Brain pericyte (primary cell): Measurements from ENCODE around the gene CTXND1.
"Not testable (repeated sequence)": the region's sequence is repeated elsewhere in the genome, so short reads cannot be mapped to it uniquely, and the experiment has no call there.

Experiments used
- DNase-seq: peaks from one replicate; pipeline ENCODE4 v3.0.0-alpha.2; 2012; ENCODE audit warnings: low read depth, low spot score

CTXND1 gene

DNA sequence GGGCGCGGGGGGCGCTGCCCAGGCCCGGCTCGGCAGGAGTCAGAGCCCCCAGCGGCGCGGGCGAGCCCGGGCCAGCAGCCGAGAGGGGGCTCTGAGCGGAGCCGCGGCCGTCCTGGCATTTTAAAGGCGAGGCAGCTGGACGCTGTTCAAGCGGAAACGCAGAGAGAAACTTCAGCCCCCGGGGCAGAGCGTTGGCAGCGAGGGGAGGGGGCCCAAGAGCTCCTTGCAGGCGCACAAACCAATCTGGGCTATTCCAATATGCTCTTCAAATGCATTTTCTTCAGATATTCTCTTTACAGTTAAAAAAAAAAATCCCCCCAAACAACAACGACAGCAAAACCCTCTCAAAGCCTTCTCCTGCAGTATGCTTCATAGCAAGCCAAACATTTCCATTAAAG, at the start of gene CTXND1:
Gene CTXND1, minus strand, starts transcription at position 93 of the 398 bp plus-strand sequence. CDS start 50,264 bp downstream, outside the sequence.
- no peak for DNase-seq

DNA sequence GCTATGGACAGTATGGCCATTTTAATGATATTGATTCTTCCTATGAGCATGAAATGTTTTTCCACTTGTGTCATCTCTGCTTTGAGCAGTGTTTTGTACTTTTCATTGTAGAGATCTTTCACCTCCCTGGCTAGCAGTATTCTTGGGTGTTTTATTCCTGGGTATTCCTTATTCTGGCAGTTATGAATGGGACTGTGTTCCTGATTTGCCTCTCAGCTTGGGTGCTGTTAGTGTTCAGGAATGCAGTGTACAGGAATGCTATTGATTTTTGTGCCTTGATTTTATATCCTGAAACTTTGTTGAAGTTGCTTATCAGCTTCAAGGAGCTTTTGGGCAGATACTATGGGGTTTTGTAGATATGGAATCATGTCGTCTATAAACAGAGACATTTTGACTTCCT, 49.5 kb upstream of the CTXND1 start:
- no peak for DNase-seq

DNA sequence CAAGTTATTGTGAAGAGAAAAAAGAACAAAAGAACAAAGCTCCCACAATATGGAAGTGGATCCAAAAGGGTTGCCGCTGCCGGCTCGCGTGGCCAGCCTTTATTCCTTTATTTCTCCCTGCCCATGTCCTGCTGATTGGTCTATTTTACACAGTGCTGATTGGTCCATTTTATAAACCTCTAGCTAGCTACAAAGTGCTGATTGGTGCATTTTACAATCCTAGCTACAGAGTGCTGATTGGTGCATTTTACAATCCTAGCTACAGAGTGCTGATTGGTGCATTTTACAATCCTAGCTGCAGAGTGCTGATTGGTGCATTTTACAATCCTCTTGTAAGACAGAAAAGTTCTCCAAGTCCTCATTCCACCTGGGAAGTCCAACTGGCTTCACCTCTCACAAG, 43.8 kb upstream of the CTXND1 start:
- not testable (repeated sequence) for DNase-seq

DNA sequence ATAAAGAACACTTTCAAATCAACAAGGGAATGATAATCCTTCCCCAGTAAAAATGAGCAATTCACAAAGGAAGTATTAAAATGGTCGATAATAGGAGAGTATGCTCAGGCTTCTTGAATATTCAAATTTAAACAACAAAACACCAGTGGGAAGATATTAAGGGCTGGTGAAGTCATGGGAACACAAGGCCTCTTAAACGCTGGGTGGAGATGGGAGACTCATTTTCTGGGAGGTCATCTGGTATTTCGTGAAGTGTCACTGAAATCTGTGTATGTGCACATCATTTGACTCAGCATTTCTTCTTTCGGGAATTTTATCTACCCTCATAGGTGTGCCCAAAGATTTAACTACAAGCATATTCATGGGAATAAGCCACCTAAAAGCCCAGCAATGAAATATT, 40.1 kb upstream of the CTXND1 start:
- DNase-seq, result no peak

DNA sequence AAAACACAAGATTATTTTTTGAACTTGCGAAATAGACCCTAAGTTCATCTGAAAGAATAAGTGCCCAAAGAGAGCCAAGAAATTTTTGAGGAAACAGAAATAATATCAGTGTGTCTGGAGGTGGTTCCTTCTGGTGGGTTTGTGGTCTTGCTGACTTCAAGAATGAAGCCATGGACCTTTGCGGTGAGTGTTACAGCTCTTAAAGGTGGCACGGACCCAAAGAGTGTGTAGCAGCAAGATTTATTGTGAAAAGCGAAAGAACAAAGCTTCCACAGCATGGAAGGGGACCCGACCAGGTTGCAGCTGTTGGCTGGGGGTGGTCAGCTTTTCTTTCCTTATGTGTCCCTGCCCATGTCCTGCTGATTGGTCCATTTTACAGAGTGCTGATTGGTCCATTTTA, 38.9 kb upstream of the CTXND1 start:
- DNase-seq, result not testable (repeated sequence)

DNA sequence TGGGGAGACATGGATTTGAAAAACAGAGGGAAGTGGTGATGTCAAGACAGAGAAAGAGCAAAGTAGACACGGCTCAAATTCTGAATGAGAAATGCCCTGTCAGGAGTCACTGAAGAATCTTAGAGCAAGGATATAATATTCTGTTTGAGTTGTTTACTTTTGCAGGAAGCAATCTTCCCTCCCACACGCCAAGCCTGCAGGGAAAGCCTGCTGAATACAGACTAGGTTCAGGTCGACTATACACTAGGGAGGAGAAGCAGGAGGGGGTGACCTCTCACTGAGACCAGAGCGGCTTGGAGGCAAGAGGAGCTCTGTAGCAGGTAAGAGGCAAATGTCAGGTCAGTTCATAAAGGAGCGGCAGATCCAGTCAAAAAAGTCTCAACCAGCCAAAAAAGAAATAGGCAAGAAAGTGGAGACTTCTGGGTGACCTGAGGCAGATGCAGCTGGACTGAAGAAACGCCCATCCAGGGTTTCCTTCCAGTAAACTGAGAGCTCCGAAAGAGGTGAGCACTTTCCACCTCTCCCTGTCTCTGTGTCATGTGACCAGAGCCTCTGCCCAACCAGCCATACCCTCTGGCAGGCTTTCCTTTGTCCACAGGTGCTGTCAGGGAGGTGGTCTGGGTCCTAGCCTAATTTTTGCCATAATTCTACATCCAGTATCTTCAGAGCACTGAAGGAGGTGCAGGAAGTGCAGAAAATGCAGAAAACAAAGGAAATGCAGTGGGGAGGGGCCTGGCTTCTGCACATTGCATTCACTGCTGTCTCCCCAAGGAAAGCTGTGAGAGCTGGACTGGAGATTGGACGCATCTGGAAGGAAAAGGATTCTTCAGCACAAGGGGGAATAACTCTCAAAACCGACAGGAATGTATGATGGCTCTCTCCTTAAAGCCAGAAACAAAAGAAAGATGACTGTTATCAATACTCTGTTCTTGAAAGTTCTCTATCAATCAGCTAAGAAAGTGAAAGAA, 37.8 kb upstream of the CTXND1 start:
- DNase-seq, result no peak

DNA sequence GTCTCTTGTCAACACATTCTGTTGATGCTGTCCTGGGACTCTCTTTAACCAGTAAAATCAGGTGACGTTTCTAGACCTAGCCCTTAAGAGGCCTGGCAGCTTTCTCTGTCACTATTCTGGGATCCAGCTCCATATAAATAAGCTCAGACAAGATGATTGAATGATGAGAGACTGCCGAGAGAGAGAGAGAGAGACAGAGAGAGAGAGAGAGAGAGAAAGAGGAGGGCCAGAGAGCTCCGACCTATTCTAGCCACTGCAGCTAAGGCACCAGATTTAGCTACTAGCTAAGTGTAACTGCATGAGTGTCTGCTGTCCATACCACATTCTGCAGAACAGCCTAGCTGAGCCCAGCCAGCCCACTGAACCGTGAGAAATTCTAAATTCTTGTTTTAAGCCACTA, 36.1 kb upstream of the CTXND1 start:
- DNase-seq, result no peak

DNA sequence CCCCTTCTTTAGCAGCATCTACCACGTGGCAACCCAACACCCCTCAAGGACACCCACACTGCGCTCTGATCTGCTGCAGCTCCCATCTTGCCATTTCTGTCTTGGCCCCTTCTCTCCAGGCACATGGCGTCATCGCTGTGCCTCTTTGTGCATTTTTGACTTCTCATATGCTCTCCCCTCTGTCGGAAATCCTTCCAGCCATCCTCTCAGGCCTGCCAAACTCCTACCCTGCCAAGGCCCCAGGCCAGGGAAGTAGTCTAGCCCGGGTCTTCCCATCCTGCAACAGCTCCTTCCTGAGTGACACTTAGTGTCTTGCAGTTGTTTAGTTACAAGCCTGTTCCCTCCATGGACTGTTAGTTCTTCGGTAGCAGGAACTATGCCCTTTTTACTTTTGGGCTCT, 34.0 kb upstream of the CTXND1 start:
- DNase-seq, result no peak

DNA sequence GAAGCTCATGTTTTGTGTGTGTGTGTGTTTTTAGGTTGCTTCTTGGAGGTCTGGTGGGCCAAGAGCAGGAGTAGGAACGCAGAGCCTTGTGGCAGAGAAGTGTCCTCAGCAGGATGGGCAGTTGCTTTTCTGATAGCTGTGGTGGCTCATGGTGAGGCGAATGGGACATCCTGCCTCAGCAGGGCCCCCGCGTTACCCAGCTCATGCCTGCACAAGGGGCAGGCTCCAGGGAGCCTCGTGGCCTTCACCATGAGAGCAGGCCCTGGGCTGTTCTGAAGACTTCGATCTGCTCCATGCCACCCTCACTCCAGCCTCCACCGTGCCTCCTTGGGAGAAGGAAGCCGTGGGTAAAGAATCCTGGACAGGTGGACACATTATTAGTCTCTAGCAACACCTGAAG, 33.4 kb upstream of the CTXND1 start:
- DNase-seq, result no peak

DNA sequence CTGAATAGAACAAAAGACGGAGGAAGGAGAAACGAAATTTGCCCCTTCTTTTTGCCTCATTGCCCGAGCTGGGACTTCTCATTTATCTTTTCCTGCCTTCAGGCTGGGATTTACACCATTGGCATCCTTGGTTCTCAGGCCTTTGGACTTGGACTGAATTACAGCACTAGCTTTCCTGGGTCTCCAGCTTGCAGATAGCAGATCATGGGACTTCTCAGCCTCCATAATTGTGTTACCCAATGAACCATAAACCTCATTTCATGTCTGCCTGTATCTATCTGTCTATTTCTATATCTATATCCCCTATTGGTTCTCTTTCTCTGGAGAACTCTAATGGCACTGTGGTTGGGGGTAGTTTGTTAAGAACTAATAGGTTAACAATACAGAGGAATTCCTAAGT, 31.5 kb upstream of the CTXND1 start:
- no peak for DNase-seq

DNA sequence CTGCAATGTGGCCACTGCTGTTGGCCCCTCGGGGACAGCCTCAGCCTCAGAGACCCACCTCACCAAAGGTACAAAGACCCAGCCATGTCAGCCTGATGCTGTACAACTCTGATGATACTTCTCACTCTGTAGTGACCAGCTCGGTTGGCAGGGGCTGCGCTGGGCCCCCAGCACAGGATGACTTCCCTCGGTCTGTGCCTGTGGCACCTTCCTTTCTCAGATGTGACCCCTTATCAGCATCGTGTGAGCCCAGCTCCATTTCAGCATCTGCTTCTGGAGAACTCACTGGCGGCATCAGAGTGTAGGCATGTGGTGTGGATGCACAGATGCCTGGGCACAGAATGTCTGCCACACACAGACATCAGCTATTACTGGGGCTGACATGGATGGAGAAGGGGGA, 25.1 kb upstream of the CTXND1 start:
- no peak for DNase-seq

DNA sequence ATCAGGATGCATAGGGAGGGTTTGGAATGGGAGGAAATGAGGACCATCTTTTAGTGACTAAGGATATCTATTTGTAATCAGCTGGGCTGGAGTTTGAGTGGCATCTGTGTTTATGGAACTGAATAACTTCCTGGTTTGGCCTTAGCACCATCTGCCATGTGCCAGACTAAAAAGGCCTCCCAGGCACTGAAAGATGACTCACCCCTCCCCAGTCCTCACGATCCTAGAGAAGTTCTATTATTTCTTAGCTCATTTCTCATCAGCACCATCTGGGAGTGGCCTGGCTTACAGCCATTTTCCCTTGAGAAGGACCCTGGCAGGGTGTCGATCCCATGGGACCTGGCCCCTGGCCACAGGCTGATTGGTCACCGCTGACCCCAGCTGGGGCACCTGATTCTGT, 23.9 kb upstream of the CTXND1 start:
- no peak for DNase-seq

DNA sequence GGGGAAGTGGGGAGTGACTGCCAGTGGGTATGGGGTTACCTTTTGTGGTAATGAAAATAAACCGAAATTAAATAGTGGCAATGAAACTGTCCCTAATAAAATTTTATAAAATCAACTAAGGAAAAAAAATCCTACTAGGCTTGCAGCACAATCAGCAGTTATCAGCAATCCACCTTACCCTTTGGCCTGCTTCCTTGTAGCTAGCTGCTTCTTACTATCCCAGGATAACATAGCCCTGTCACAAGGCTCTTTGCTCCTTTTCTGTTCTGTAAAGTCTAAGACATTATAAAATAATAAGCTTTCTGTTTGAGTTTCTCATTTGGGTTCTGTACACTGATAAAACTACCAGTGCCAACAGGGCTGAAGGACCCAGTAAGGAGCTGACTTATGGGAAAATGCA, 23.0 kb upstream of the CTXND1 start:
- no peak for DNase-seq

DNA sequence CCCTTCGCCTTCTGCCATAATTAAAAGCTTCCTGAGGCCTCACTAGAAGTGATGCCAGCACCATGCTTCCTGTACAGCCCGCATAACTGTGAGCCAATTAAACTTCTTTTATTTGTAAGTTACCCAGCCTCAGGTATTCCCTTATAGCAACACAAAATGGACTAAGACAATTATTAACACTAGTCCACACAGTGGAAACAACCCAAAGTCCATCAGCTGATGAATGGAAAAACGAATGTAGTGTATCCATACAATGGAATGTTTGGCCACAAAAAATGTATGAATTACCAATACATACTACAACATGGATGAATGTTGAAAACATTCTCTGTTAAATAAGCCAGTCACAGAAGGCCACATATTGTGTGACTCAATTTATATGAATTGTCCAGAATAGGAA, 22.5 kb upstream of the CTXND1 start:
- no peak for DNase-seq

DNA sequence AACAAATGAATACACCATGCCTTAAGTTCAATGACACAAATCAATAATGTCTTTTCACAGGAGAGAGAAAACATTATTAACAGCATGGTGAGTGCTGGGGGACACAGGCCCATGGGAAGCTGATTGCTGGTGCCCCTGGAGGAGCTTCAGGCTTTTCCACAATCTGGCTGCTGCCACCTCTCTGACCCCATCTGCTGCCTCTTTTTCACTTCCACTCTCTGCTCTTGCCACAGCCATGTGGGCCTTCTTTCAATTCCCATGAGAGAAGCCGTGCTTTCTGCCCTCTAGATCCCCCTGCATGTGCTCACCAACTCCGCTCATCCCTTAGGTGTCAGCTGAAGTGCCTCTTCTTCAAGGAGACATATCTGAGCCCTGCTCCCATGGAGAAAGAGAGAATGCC, 21.0 kb upstream of the CTXND1 start:
- DNase-seq, result no peak

DNA sequence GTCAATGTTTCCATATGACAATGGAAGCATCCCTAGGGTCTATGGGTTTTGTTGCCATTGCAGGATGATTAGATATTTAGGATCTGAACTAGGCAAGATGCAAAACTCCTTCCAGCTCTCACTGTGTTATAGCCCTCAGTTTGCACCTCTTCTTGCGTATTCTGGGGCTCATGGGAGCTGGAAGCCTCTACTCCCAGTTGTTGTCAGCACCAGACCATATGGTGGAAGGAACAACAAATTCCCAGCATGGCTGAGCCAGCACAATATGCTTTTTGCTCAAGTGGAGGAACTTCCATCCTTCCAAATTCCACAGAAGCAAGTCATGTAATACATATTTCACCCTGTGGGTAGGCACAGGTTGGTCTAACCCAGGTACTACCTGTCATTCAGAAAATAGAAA, 18.5 kb upstream of the CTXND1 start:
- DNase-seq, result no peak

DNA sequence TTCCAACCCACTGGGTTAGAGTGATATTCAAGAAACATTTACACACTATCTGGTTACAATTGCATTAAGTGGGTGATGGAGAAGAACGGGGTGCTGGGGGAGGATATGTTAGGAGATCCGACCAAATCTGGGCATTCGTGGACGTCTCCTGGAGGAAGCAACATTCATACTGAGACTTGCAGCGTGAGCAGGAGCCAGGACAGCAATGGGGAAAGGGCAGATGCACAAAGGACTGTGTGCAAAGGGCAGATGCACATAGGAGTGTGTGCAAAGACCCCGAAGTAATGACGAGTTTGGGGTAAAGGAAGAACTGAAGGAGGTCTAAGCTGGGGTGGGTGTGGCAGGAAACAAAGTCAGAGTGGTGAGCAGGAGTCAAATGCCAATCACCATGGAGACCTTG, 16.1 kb upstream of the CTXND1 start:
- DNase-seq, result no peak

DNA sequence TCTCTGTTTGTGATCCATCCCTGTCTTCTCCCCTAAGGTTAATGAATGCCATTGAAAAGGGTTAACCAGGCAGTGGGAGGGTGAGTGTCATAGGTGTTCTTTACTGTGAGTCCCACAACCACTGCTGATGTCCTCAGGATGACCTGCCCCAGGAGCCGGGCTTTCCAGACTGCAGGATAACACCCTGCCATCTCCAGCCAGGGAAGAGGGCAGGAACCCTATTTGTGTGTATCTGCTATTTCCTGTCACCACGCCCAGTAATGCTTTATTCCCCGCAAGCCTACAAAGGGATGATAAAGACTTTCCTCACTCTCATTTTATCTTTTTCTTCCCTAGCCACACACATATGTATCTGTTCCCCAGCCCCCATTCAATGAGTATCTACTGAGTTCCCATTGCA, 15.6 kb upstream of the CTXND1 start:
- DNase-seq, result no peak

DNA sequence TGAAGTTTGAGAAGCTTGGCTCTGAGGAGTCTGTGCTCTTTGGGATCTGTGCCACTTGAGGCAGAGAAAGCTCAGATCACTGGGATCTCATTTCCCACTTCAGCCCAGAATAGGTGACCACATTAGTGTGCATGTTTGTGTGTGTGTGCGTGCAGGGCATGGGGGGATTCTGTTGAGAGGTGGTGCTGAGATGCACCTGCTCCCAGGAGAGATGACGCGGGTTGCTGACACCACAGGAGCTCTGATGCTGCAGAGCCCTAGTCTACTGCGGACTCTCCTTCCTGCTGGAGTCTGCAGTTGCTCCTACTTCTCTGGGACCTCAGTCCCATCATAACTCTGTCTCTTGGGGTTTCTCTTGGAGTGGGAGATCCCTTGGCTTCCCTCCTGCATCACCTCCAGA, 14.7 kb upstream of the CTXND1 start:
- DNase-seq, result no peak

DNA sequence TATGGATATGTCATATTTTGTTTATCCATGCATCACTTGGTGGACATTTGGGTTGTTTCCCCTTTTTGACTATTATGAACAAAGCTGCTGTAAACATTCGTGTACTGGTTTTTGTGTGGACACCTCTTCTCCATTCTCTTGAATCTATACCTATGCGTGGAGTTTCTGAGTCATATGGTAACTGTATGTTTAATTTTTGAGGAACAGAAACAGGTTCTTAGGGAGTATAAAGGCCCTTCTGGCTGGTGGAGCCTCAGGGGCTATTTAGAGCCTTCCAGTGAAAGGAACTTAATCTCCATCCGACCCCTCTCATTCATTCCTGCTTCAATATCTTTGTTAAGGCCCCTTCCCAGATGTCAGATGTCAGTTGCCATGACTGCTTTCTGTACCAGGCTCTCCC, 14.1 kb upstream of the CTXND1 start:
- no peak for DNase-seq

DNA sequence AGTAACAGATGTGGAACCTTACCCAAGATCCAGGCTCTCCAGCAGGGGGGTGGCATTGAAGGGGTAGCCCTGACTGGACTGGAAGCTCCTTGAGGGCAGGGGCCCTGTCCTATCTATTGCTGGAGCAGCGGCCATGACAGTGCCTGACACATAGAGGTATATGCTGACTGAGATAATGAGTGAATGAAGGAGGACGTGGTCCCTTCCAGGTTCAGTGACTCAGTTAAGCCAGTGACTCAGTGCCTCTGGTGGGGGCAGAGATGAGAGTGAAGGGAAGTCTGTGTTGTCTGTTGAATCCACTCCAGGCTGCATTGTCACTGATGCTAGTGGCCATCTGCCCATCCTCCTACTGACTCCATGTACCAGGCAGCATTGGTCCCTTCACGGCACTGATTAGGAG, 13.0 kb upstream of the CTXND1 start:
- no peak for DNase-seq

DNA sequence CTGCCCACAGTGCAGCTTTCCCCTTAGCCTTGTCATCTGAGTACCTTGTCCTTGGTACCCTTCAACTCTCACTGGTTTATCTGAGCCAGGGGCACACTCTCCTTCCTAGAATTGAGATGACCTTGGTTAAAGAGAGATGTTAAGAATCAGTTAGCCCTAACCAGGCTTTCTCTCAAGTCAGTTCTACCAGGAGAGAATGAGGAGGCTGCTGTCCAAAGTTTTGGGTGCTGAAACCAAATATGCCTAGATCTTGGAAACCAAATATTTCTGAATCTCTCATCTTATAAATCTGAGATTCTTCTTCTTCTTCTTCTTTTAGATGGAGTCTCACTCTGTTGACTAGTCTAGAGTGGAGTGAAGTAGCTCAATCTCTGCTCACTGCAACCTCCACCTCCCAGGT, 12.0 kb upstream of the CTXND1 start:
- no peak for DNase-seq

DNA sequence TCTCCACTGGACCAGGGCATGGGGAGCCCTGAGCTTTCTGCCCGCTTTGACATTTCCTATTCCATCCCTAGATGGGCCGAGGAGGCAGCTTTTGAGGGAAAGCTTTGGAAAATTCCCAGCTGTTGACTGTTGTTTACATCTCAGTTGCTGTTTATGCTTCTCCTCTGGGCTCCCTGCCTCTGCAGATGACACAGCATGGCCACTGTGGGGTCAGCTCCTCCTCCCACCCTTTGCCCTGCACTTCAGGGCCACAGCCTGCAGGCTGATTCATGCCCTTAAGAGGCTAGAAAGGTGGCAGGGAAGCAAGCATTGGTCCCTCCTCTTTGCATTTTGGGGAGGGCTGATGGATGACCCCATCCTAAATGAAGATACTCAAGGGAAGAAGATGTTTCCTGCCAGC, 8.5 kb upstream of the CTXND1 start:
- DNase-seq, result no peak
